ENCODE measurements around the gene SLC17A7.

- TF ChIP-seq EZH2 (IDR thresholded peaks at IDR 0.05; ENCODE audit: low read length, missing control alignments) (no peak), CTCF (conservative IDR thresholded peaks at IDR 0.05 in 1 of 2, IDR thresholded peaks at IDR 0.05 in 1 of 2; ENCODE audit: low read depth in 1 of 2, low read length in 2 of 2) (no peak)
Measured at GRCh38 chr19:49396738-49397505, 44.4 kb downstream of the SLC17A7 start.

Data from fibroblast of lung (primary cell).